NCI-H1092 treated with DMSO at 0.1 percent for 48 hours (cell line): ENCODE measurements around the gene CSMD2.
A peak's percentile ranks its signal among the peaks of the same experiment; 100 is the strongest.

ENCODE experiments used
- DNase-seq: peaks from one replicate; lab custom pipeline; 2025; lab: John Stamatoyannopoulos, UW

CSMD2 gene

GRCh38 chr1:33713058-33713877 lies 451.8 kb downstream of the CSMD2 start:
- DNase-seq = no peak

GRCh38 chr1:33712186-33712585 lies 452.8 kb downstream of the CSMD2 start:
- DNase-seq = no peak

GRCh38 chr1:33711511-33711910 lies 453.5 kb downstream of the CSMD2 start:
- no peak for DNase-seq

GRCh38 chr1:33710967-33711366 lies 454.1 kb downstream of the CSMD2 start:
- no peak for DNase-seq

- DNase-seq = no peak
These were observed 455.0 kb downstream of the CSMD2 start for GRCh38 chr1:33709783-33710718.

GRCh38 chr1:33709174-33709782 lies 455.8 kb downstream of the CSMD2 start:
- no peak for DNase-seq

- DNase-seq = no peak
These were observed 458.3 kb downstream of the CSMD2 start for GRCh38 chr1:33706634-33707255.

- no peak for DNase-seq
These were observed 461.6 kb downstream of the CSMD2 start for GRCh38 chr1:33703464-33703863.

GRCh38 chr1:33698361-33699035 lies 466.5 kb downstream of the CSMD2 start:
- no peak for DNase-seq

- no peak for DNase-seq
These were observed 467.2 kb downstream of the CSMD2 start for GRCh38 chr1:33697816-33698215.

- DNase-seq = no peak
These were observed 468.1 kb downstream of the CSMD2 start for GRCh38 chr1:33696962-33697361.

GRCh38 chr1:33696311-33696710 lies 468.7 kb downstream of the CSMD2 start:
- DNase-seq = no peak

GRCh38 chr1:33692206-33693188 lies 472.5 kb downstream of the CSMD2 start:
- DNase-seq = no peak

GRCh38 chr1:33687000-33687399 lies 478.0 kb downstream of the CSMD2 start:
- DNase-seq = peak; percentile 42

GRCh38 chr1:33686551-33686950 lies 478.5 kb downstream of the CSMD2 start:
- no peak for DNase-seq

GRCh38 chr1:33685256-33685655 lies 479.8 kb downstream of the CSMD2 start:
- DNase-seq = no peak

- DNase-seq = peak; percentile 43
These were observed 480.4 kb downstream of the CSMD2 start for GRCh38 chr1:33684396-33685179.

GRCh38 chr1:33683913-33684312 lies 481.1 kb downstream of the CSMD2 start:
- DNase-seq = no peak

GRCh38 chr1:33682371-33682770 lies 482.7 kb downstream of the CSMD2 start:
- DNase-seq = no peak
